CD4-positive, alpha-beta T cell treated with Interferon alpha-2 for 1 hour (primary cell): ENCODE measurements around the gene TFEB.

ENCODE experiments used
- DNase-seq, 2 donors: peaks; one replicate each; pipeline ENCODE4 v3.0.0-alpha.2; 2020 to 2022

TFEB gene

GRCh38 chr6:41687501-41688175, 47.8 kb downstream of the TFEB start:
- DNase-seq: no peak

- DNase-seq: no peak
Observed at GRCh38 chr6:41685641-41686380, 49.6 kb downstream of the TFEB start.

GRCh38 chr6:41684311-41685180, 50.9 kb downstream of the TFEB start:
- no peak for DNase-seq

- DNase-seq: peak; percentile 75 to 76
Observed at GRCh38 chr6:41683523-41684310, 51.7 kb downstream of the TFEB start.

- no peak for DNase-seq
Observed at GRCh38 chr6:41683273-41683522, 52.2 kb downstream of the TFEB start.

DNA sequence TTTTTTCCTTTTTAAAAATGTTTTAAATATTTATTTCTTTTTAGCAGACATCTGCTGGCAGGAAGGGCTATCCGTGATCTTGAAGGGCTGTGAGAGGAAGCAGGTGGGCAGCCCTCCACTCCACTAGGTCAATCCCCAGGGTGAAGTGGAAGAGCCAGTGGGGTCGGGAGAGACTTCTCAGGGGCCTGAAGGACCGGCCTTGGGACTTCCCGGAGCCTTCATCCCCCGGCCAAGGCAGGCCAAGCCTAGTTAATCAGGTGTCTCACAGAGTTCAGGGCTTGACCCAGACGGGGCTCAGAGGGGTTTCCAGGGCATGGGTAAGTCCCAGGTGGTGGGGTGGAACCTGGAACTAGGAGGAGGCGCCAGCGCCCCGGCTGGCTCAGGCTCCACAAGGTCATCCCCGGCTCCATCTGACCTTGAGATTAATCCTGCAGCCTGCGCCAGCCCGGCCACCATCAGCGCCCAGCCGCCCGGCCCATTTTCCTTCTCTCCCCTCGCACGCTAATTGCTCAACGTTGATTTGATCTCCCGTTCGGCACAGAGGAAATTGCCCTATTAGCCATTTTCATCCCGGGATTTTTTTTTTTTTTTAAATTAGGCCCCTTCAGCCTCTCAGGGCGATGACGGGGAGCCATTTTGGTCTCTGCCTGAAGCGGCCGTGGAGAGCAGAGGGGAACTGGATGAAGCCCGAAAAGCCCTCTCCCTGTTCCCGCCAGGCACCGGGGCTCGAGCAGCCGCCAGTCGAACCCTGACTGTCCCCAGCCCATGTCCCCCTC, 52.7 kb downstream of the TFEB start:
- no peak for DNase-seq

GRCh38 chr6:41682056-41682477, 53.3 kb downstream of the TFEB start:
- DNase-seq: peak; percentile 69

GRCh38 chr6:41680182-41680965, 55.0 kb downstream of the TFEB start:
- DNase-seq: no peak

- DNase-seq: no peak
Observed at GRCh38 chr6:41679696-41680095, 55.7 kb downstream of the TFEB start.

DNA sequence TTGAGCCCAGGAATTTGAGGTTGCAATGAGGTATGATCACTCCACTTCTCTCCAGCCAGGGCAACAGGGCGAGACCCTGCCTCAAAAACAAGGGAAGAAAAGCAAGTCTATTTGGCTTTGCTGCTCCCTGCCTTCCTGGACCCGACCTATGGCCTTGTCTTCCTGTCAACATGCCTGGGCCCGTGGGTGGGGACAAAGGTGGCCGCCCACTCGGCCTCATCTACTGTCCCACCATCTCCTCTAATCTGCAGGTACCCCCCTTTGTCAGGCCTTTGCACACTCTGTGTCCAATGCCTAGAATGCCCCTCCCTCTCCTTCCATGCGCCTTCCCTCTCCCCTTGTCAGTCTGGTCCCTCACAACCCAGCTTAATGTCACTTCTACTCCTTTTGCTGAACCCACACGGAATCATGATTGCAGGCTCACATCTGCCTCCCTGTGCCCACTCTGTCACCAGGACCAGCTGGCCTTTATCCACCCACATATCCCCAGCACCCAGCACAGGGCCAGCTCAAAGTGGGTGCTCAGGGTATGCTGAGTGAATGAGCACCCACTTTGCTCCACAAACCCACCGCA, 56.8 kb downstream of the TFEB start:
- DNase-seq: no peak

DNA sequence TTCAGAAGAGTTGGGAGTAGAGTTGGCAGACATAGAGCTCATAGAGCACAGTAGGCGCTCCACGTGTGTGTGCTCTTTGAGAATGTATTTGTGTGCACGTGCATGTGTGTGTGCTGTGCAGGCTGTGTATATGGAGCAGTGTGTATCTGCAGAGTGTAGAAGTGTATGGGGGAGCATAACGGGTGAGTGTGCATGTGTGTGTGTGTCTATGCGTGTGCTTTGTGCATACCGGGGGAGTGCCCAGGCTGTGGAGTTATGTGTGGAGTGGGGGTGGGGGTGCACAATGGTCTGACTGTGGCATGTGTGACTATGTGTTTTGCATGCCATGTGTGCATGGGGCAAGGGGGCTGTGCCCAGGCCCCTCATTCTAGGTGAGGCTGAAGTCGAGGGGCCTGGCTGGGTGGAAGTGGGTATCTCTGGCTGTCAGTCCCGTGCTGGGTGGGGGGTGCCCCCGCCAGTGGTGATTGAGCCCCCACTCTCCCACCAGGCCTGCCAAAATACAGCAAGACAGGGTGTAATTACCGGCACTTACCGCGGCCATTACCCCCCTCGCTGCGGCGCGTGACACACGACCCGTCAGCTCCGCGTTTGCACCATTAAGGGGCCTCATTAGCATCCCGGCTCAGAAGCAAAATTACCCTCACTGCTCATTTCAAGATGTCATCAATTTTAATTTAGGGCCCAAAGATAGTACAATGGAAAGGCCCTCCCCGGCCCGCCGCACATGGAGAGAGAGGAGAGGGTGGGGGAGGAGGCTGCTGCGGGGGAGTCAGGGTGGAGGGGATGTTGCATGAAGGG, 58.1 kb downstream of the TFEB start:
- no peak for DNase-seq

DNA sequence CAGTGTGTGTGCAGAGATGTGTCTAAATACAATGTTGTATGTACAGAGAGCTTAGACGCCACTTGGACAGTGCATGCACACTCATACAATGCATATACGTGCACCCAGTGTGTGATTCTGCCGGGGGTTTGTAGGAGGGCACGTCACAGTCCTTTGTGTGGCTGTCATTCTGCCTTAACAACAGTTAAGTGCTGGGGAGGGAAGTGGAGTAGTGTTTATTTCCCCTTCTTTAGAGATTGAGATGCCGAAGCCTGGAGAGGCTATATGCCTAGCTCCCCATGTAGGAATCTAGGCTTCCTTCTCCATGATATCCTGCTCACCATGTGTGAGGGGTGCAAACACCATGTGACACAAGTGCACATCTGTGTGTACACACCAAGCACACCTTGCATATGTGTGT, 59.0 kb downstream of the TFEB start:
- DNase-seq: no peak

DNA sequence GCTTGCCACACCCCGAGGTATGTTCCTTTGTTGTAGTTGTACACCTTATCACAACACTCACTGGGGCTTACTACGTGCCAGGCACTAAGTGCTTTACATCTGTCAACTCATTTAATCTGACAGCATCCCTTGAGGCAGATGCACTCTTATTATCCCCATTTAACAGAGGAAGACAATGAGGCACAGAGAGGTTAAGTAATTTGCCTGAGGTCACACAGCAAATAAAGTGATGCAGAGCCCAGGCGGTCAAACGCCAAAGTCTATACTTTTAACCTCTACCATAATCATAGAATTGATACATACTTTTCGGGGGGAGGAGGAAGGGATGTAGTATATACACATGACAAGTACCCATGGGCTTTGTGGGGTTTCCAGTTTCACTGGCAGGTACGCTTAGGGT, 59.4 kb downstream of the TFEB start:
- no peak for DNase-seq

DNA sequence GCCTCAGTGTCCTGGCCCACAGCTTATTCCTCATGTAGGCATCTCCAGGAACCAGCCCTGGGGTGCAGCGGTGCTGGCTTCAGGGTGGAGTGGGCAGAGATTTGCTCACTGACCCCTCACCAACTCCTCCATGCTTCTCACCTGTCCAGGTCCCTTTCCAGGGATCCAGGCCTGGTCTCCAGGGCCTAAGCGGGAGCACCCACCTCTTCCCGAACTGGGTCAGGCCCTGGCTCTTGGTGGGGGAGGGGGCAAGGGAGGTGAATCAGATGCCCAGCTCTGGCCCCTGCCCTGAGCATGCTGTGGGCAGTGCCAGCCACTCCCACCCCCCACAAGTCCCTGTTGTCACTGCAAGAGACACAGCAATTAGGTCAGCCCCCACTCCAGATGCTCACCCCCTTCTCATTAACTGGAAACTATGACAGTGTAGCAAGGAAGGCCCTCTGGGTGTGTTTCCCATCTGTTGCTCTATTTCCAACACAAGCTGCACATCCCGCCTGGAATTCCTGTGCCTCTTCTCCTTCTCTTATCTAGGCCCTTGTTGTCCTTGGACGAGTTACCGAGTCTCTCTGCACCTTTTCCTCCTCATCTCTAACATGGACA, 60.1 kb downstream of the TFEB start:
- no peak for DNase-seq

DNA sequence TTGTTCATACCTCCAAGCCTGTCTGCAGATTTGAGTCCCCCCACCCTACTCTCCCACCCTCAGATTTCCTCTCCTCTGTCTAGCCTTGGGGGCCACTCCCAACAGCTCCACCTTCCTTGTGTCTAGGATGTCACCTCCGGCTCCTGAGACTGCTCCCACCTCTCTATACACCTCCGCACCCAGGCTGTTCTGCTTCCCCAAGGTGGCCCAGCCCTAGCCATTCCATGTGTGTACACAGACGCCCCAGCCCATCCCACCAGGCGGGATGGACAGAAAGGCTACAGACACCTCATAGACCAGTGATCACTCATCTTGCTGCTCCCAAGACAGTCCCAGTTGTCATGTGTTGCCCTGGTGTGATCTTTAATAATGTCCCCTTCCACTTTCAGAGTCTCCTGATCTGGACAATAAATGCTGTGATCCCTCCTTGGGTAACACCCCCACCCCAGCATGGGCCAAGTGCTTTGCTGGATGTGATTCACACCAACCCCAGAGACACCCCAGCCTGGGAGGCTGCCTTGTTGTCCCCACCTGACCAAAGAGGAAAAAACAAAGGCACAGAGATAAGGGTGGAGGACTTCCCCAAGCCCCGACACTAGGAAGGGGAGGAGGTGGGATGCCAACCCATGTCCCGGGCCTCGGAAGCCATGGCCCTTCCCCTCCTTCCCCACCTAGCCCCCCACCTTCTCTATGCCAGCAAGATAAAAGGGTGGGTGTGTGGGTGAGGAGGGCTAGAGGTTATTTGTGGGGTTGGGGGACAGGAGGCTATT, 61.0 kb downstream of the TFEB start:
- no peak for DNase-seq

GRCh38 chr6:41673704-41674000, 61.8 kb downstream of the TFEB start:
- DNase-seq: no peak

DNA sequence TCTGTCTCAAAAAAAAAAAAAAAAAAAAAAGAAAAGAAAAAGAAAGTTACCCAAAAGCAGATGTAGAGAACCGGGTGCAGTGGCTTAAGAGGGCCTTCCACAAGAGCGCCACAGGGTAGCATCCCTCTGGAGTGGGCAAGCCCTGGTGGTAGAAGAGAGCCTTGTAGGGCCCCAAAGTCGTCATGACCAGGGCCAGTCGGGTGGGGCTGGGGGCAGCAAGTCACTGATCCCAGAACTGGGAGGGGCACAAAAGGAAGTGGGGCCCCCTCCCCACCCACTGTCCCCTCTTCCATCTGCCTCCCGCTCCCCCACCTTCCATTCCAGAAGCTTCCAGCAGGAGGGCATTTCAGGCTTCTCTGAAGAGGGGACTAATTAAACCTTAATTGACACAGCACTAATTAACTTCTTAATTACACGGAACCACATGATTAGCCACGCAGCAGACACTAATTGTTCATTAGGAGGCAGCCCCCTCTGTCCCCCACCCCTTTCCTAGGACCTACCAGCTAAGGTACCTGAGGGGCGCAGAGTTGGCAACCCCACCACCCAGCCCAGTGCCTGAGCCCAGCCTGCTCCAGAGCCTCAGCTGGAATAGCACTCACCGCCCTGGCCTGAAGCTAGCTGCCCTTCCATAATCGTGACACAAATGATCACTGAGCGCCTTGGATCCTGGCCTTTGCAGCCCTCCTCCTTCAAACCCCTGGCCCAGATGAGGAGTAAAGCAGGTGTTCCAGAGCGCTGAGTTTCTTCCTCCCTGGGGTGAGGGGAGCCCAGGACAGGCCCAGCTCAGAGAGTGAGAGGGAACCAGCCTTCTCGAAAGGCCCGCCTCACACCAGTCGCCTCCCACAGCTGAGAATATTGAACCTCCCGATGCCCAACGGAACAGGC, 62.3 kb downstream of the TFEB start:
- DNase-seq: no peak

DNA sequence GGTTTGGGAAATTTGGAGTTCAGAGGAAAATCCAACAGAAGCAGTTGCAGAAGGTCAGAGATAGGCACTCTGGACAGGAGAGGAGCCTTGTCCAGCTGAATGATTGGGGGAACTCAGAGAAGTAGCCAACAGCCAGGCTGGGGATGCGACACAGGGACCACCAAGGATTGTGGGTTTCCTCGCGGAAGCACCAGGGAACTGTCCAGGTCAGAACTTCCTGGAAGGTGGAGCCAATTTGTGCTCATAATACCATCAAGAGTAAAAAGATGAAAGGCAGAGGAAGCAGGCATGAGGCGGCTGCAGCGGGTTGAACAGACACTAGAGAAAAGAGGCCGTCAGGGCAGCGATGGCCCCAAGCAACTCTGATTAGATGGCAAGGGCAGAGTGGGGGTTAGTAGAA, 63.4 kb downstream of the TFEB start:
- DNase-seq: no peak
